GM18526 (cell line): ENCODE data around the gene TM4SF4.

Source experiments
- POLR2A ChIP-seq: IDR thresholded peaks from 3 replicates; pipeline ENCODE4 v1.6.1; 2011; ENCODE audit not compliant: insufficient read length; ENCODE audit errors: extremely low read depth

TM4SF4 gene

DNA sequence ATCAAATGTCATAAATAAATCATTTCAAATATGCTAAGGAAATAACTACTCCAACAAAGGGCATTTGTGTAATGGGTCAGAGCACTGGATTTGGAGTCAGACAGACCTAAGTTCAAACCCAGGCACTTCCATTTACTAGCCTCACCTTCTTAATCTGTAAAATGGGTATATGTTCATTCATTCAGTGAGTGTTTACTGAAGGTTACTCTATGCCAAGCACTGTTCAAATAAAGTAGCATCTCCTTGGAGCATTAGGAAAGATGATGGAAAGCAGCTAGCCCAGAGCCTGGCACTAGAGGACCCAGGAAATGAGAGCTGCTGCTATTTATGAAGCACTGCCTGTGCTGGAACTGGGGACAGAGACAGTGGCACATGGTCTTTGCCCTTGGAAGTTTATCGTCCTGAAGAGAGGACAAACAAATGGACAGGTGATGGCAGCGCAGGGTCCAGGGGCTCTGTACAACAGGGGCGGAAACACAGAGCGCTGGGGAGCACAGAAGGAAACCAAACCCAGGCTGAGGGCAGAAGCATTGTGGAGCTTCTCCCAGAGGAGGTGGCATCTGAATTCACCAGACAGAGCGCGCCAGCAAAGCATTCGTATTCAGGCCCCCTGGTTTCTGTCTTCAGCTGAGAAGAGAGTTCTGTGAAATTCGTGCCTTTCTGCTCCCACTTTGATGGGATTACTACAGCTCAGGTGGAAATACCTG is 19.0 kb downstream of the TM4SF4 start:
- no peak for TF ChIP-seq POLR2A

DNA sequence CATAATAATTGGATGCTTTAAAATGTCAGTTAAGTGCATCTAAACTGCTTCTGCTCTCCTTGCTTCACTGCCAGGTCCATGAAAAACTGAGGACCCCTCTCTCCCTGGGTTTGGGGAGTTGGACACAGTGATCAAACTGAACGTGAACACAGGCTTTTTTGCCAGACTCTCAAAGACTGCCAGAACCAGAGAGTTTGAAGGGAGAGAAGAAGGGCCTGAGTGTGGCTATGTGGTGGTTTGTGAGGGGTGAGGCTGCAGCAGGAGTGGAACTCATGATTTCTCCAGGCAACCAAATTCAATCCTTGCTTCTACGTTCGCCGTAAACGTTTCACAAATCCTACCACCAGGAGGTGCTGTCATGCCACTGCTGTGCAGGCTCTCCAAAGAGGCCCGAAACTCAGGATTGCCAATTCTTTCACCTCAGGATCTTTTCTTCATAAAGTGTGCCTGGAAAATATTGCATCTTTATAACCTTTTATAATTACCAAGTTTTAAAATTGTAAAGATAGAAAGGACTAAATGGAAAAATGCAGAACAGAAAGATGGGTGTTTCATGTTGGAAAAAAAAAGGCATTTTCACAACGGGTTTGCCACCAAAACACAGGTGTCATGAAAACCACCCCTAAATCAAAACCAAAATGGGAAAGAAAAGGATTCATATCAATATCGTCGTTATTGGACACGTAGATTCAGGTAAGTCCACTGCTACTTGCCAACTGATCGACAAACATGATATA is 19.7 kb downstream of the TM4SF4 start:
- no peak for TF ChIP-seq POLR2A

DNA sequence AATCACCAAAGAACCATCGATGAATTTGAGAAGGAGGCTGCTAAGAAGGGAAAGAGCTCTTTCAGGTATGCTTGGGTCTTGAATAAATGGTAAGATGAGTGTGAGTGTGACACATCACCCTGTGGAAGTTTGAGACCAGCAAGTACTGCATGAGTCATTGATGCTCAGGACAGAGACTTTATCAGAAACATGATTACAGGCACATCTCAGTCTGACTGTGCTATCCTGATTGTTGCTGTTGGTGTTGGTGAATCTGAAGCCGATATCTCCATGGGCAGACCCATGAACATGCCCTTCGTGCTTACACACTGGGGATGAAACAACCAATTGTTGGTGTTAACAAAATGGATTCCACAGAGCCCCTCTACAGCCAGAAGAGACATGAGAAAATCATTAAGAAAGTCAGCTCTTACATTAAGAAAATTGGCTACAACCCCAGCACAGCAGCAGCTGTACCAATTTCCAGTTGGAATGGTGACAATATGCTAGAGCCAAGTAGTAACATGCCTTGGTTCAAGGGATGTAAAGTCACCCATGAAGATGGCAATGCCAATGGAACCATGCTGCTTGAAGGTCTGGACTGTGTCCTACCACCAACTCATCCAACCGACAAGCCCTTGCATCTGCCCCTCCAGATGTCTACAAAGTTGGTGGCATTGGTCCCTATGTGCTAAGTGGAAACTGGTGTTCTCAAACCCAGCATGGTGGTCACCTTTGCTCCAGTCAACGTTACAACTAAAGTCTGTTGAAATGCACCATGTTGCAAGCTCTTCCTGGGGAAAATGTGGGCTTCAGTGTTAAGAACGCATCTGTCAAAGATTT is 20.5 kb downstream of the TM4SF4 start:
- no peak for TF ChIP-seq POLR2A

DNA sequence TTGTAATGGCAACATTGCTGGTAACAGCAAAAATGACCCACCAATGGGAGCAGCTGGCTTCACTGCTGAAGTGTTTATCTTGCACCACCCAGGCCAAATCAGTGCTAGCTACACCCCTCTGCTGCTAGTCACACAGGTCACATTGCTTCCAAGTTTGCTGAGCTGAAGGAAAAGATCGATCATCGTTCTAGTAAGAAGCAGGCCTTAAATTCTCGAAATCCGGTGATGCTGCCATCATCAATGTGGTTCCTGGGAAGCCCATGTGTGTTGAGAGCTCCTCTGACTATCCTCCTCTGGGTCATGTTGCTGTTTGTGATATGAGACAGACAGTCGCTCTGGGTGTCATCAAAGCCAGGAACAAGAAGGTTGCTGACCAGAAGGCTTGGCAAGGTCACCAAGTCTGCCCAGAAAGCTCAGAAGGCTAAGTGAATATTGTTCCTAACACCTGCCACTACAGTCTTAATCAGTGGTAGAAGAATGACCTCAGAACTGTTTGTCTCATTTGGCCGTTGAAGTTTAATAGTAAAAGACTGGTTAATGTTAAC is 21.2 kb downstream of the TM4SF4 start:
- no peak for TF ChIP-seq POLR2A

DNA sequence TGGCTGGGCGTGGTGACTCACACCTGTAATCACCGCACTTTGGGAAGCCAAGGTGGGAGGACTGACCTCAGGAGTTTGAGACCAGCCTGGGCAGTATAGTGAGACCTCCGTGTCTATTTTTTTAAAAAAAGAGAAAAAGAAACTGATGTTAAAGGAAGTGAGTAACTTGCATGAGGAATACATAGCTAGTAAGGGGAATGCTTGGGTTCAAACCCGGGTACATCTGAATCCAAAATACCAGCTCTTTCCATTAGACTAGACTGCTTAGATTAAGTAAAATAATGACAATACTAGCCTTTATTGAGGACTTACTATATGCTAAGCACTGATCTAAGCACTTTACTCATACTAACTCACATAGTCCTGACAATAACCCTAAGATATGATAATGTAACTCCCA is 22.4 kb downstream of the TM4SF4 start:
- no peak for TF ChIP-seq POLR2A

DNA sequence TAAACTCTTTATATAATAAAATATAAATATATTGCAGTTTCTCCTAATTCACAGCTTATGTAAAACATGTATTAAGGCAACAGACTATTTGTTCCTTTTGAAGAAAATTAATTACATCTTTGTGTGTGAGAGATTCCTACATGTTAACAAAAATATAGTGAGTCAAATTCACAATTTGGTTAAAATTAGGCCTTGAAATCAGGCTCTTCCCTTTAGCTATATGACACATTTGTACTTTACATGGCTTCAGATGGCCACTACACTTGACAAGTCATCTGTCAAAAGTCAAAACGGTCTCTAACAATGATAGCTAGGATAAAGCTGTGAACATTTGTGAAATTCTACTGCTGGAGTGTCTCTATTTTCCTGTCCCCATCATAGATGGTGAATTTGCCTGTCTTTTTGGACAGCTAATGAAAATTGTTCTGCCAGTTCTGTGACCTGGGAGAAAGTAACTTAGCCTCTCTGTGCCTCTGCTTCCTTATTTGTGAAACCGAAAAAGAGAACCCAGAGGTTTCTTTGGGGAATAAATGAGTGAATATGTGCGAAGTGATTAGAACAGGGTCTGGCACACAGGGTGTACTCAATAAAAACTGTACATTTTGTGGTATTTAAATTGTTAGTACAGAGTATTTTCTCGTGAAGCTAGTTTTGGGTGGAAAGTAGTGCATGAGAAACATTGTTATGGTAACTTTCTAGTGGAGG is 23.6 kb downstream of the TM4SF4 start:
- TF ChIP-seq POLR2A, result no peak

DNA sequence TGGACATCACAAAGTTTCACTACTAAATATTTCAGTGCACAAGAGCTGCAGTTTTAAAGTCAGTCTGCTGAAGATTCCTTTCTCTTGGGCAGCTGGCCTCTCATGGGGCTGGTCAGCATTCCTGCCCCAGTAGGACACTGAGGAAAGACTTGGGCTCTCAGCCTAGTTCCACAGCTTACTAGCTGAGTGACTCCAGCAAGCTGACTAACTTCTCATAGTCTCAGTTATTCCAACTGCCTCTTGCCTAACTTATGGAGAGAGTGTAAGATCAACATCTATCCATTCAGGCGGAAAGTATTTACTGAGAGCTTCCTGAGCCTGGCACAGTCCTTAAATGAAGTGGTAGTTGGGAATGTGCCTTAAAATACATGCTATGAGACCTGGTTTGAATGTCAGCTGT is 27.0 kb downstream of the TM4SF4 start:
- TF ChIP-seq POLR2A, result no peak

DNA sequence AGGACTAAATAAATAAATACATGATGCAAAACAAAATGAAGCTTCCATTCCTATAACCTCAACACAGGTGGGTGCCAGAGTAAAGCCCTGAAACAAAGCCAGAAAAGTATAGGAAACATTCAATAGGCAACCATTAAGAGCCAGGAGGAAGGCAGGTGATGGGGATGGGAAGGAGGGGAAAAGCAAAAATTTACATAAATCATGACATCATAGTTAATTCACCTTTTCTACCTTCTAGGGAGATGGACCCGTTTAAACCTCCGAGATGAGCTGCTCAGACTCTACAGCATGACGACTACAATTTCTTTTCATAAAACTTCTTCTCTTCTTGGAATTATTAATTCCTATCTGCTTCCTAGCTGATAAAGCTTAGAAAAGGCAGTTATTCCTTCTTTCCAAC is 27.9 kb downstream of the TM4SF4 start:
- no peak for TF ChIP-seq POLR2A

DNA sequence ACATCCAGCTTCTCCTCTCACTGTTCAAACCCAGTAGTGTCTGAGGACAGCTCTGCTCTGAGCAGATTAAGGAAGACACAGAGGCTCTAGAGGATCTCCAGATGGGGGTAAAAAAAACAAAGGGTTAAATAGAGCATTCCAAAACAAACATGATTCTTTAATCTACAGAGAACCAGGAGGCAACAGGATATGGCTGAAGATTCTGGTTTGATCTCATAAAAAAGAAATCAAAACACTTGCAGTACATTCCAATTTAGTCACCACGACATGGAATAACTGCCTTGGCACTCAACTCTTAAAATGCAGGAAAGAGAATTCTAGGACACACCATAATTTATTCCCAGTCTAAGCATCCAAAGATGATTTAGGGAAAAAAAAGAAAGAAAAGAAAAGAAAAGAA is 32.0 kb downstream of the TM4SF4 start:
- TF ChIP-seq POLR2A, result no peak

DNA sequence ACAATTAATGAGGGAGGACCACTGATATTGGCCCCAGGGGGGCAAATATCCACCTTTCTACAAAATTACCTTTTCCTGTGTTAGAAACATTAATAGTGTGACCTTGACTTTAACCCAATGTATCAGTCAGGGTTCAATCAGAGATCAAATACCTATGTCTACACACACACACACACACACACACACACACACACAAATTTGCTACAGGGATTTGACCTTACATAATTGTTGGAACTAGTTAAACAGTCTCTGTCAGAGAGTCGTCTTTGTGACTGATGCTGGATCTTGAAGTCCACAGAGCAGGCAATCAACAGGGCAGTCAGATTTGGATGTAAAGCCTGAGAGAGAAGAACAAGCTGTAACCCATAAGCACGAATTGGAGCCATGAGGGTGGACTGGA is 32.5 kb downstream of the TM4SF4 start:
- no peak for TF ChIP-seq POLR2A

DNA sequence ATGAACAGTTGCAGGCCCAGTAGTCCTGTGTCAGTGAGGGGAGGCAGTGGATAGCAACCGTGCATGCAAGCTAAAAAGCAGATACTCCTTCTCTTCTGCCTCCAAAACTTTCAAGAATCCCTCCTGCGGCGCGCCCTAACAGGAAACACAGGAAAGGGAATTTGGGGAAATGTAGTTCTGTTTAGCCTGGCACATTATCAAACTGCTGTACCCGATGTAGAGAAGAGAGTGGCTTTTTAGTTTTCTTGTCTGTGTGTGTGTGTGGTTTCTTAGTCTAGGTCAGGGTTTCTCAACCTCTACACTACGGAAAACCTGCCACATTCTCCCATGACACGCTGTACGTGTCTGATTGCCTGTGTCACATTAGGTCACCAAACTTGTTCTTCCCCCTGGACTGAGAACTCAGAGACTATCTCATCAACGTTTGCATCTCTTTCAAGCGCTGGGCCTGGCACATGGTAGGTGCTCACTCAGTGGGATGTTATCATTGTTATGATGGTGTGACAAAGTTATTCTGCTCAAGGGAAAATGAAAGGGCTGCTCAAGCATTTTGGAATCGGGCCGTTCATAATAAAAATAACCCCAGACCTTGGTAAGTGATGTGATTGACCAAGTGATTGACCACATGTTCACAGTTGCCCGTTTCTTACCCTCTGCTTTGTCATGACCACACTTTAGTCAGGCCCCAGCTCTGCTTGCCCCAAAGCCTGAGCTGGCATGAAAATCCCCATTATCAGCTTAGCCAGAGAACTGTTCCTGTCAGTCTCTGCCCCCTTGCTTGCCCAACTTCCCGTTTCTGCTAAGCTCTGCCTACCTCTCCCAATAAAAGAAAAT is 33.2 kb downstream of the TM4SF4 start:
- TF ChIP-seq POLR2A, result no peak

DNA sequence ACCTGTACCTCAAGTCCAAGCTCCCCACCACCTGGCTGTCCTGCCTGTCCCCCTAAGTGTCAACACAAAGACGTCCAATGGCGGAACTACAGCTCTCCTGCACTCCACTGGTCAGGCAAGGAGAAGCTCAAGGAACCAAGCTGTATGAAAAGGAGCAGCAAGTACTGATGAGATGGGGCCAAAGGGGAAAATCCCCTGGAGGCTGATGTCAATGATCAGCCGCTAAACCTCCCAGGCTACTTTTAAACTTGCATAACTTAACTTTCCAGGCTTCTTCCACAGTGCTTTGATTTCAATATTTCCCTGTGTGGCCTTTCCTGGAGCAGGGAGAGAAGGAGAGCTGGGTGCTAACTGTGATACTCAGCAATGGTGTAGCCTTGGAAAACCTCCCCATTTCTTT is 35.0 kb downstream of the TM4SF4 start:
- no peak for TF ChIP-seq POLR2A

DNA sequence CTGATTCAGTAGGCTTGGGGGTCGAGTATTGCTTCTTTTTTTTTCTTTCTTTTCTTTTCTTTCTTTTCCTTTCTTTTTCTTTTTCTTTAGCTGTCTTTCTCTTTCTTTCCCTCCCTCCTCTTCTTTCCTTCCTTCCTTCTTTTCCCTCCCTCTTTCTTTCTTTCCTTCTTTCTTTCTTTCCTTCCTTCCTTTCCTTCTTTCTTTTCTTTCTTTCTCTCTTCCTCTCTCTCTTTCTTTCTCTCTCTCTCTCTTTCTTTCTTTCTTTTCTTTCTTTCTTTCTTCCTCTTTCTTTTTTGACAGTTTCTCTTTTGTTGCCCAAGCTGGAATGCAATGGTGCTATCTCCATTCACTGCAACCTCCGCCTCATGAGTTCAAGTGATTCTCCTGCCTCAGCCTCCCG is 36.0 kb downstream of the TM4SF4 start:
- no peak for TF ChIP-seq POLR2A

DNA sequence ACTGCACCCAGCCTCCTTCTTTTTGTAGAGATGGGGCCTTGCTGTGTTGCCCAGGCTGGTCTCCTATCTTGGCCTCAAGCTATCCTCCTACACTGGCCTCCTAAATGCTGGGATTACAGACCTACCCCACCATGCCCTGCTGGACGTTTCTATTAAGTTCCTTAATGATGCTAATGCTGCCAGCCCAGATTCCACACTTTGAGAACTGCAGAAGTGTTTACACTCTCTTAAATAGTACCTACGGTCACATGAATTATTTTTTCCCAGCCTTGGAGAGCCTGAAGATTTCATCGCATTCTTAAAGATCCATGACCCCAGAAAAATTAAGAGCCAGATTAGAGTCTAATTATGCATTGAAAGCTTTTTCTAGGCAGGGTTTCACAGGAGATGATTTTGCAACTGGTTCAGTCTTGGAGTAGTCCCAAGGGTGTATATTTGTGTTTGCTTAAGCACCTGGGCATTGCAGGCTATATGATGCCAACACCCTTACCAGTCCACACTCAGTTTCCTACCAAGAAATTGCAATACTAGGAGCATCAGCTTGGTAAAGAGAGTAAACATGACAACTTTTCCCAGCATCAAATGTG is 36.6 kb downstream of the TM4SF4 start:
- TF ChIP-seq POLR2A, result no peak

DNA sequence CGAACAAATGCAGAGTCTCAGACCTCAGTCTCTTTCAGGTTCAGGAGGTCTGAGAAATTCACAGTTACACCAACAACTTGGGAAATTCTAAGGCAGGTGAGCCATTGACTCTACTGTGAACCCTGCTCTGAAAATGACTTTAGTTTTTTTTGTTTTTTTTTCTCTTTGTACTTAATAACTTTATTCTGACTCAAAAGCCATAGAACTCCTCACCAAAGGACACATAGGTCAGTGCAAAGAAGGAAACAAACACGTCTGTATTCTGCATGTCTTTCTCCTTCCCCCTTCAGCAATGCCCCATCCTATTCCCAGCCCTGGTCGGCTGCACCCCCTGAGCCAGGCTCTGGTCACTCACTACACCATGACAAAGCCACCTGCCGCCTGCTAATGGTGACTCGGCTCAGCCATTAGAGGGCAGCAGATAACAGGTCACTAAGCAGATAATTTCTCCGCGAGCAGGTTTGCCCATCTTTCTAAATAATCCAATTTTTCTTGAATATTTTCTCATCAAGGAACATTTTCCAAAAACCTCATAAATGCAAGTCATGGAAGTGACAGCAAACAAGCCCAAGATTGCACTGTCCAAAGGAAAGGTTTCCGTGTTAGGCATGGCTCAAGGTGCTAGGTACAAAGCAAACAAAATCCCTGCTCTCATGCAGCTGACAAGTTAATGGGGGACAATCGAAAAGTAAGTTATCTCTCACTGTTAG is 37.7 kb downstream of the TM4SF4 start:
- no peak for TF ChIP-seq POLR2A
